GM12878 (cell line): Measurements from ENCODE around the gene PPP2R1B. TPM values are rescaled to one million over a fixed set of nuclear protein-coding genes. Genes with fewer than 3 reads are reported as not detected.

ENCODE experiments used
- ATAC-seq: fragments of 200-7000 bp; cut with Tn5 transposase; 3 replicates; pipeline ENCODE4 v1.9.1; 2020; ENCODE audit warnings: mild to moderate bottlenecking, moderate library complexity
- BruUV-seq: library from RNA; stranded (reverse); fragments of 400-500 nt; replicated peaks from 2 replicates; lab custom pipeline; 2021; lab: Mats Ljungman, UMichigan
- CTCF ChIA-PET: fragments of 300-600 bp; sonication (Branson Sonifier 250); formaldehyde crosslinking; extraction: SDS; loops from one replicate; lab custom pipeline; 2021; ENCODE audit warnings: inconsistent platforms; lab: Yijun Ruan, JAX
- POLR2A ChIA-PET: fragments of 350-600 bp; formaldehyde crosslinking; extraction: SDS; loops from one replicate; lab custom pipeline; 2021; ENCODE audit warnings: inconsistent platforms; lab: Charles Lee
- RAD21 ChIA-PET: fragments of 300-600 bp; sonication (Branson Sonifier 250); formaldehyde crosslinking; loops from one replicate; lab custom pipeline; 2023; ENCODE audit warnings: antibody characterized with exemption; ENCODE audit not compliant: unreplicated experiment; lab: Charles Lee
- SMC1A ChIA-PET: fragments of 300-600 bp; sonication (Branson Sonifier 250); formaldehyde crosslinking; loops from one replicate; lab custom pipeline; 2023; ENCODE audit not compliant: unreplicated experiment, uncharacterized antibody; lab: Charles Lee
- DNase-seq: peaks from one replicate; pipeline ENCODE4 v3.0.0-alpha.2; 2011; ENCODE audit warnings: low read depth, low spot score
- FAIRE-seq: peaks from 3 replicates; lab custom pipeline; 2011; peaks lifted over from hg19 to GRCh38; lab: Jason Lieb, UNC
- H2AFZ ChIP-seq: 2 replicates; pipeline ENCODE4 v1.6.0; 2011; ENCODE audit warnings: low read depth, low read length, control low read depth; ENCODE audit not compliant: control insufficient read depth
- H3K27ac ChIP-seq: 2 replicates; pipeline ENCODE4 v1.5.1; 2011; ENCODE audit warnings: control low read depth; ENCODE audit not compliant: control insufficient read depth, insufficient read depth
- H3K27me3 ChIP-seq, 2 experiments: replicated peaks in 1 of 2; 2 replicates each; pipeline versions ENCODE4 v1.6.0 to v1.6.1; 2011; ENCODE audit warnings: low read length in 1 of 2; ENCODE audit not compliant: control insufficient read depth in 2 of 2, insufficient read depth in 2 of 2
- H3K36me3 ChIP-seq, 2 experiments: 2 replicates each; pipeline ENCODE4 v1.5.1; 2011; ENCODE audit warnings: low read length in 1 of 2; ENCODE audit not compliant: control insufficient read depth in 2 of 2, insufficient read depth in 2 of 2
- H3K4me1 ChIP-seq: 2 replicates; pipeline ENCODE4 v1.6.1; 2011; ENCODE audit warnings: mild to moderate bottlenecking, low read length, moderate library complexity, mixed read lengths; ENCODE audit not compliant: control insufficient read depth, insufficient read depth
- H3K4me2 ChIP-seq: 2 replicates; pipeline ENCODE4 v1.6.0; 2011; ENCODE audit warnings: control low read depth; ENCODE audit not compliant: control insufficient read depth, insufficient read depth
- H3K4me3 ChIP-seq: fragments of 200-600 bp; sonication (generic); 2 replicates; pipeline ENCODE4 v1.5.1; 2016
- H3K79me2 ChIP-seq: 2 replicates; pipeline ENCODE4 v1.6.0; 2011; ENCODE audit warnings: low read length; ENCODE audit not compliant: control insufficient read depth, insufficient read depth
- H3K9ac ChIP-seq: 2 replicates; pipeline ENCODE4 v1.8.0; 2011; ENCODE audit warnings: low read length, control low read depth, mixed read lengths; ENCODE audit not compliant: control insufficient read depth, insufficient read depth
- H3K9me3 ChIP-seq: replicated peaks from 3 replicates; pipeline ENCODE4 v1.5.1; 2011; ENCODE audit warnings: mild to moderate bottlenecking, low read length; ENCODE audit not compliant: control insufficient read depth, insufficient read depth
- H4K20me1 ChIP-seq: 2 replicates; pipeline ENCODE4 v1.6.0; 2011; ENCODE audit not compliant: control insufficient read depth, insufficient read depth
- BACH1 ChIP-seq: fragments of 450-650 bp; IDR thresholded peaks from 2 replicates; pipeline ENCODE4 v1.6.1; 2017; ENCODE audit warnings: mild to moderate bottlenecking, borderline replicate concordance
- BCL3 ChIP-seq: IDR thresholded peaks from 2 replicates; pipeline ENCODE4 v1.6.1; 2011; ENCODE audit warnings: borderline replicate concordance, low read depth, mild to moderate bottlenecking, moderate library complexity, low read length; ENCODE audit not compliant: insufficient read depth, poor library complexity, severe bottlenecking
- DPF2 ChIP-seq: fragments of 450-650 bp; IDR thresholded peaks from 2 replicates; pipeline ENCODE4 v1.6.1; 2017; ENCODE audit warnings: mild to moderate bottlenecking
- EED ChIP-seq: sonication (generic); IDR thresholded peaks from 2 replicates; pipeline ENCODE4 v1.6.1; 2016; ENCODE audit warnings: antibody characterized with exemption, low read depth
- POLR2A ChIP-seq: IDR thresholded peaks from 2 replicates; pipeline ENCODE4 v1.6.1; 2011; ENCODE audit warnings: low read depth, mild to moderate bottlenecking, low read length
- POU2F2 ChIP-seq: IDR thresholded peaks from 3 replicates; pipeline ENCODE4 v1.6.1; 2011; ENCODE audit warnings: low read depth, mild to moderate bottlenecking, low read length, borderline replicate concordance
- SPI1 ChIP-seq: IDR thresholded peaks from 2 replicates; pipeline ENCODE4 v1.6.1; 2011; ENCODE audit warnings: low read depth, mild to moderate bottlenecking, low read length, moderate library complexity, borderline replicate concordance; ENCODE audit not compliant: insufficient read depth
- SRF ChIP-seq, 2 experiments: IDR thresholded peaks; 2 replicates each; pipeline ENCODE4 v1.6.1; 2011; ENCODE audit warnings: low read depth in 2 of 2, low read length in 2 of 2, mild to moderate bottlenecking in 1 of 2, moderate library complexity in 1 of 2
- YY1 ChIP-seq: IDR thresholded peaks from 2 replicates; pipeline ENCODE4 v1.6.1; 2011; ENCODE audit warnings: low read depth, mild to moderate bottlenecking, low read length
- ZBTB40 ChIP-seq: fragments of 450-650 bp; IDR thresholded peaks from 2 replicates; pipeline ENCODE4 v1.6.1; 2016; ENCODE audit warnings: mild to moderate bottlenecking, moderate library complexity, borderline replicate concordance
- ZNF24 ChIP-seq: fragments of 450-650 bp; IDR thresholded peaks from 2 replicates; pipeline ENCODE4 v1.6.1; 2017; ENCODE audit warnings: antibody characterized with exemption, mild to moderate bottlenecking
- WGBS: methylation state at CpG from one replicate; pipeline ENCODE4 v1.1.6; 2016; ENCODE audit warnings: low lambda C conversion rate; ENCODE audit not compliant: insufficient replicate concordance, insufficient coverage; ENCODE audit errors: missing lambda C conversion rate; 5-methylcytosine and 5-hydroxymethylcytosine counted together
- in situ Hi-C: fragments of 300-500 bp; cut with MboI; formaldehyde crosslinking; loops from 9 replicates; pipeline ENCODE4 v1.14.3; 2018; ENCODE audit warnings: mixed read lengths
- intact Hi-C: fragments of 100-400 bp; cut with micrococcal nuclease; formaldehyde crosslinking; loops from one replicate; pipeline ENCODE4 v1.14.2; 2022; ENCODE audit not compliant: unreplicated experiment
- polyA plus RNA-seq, 11 experiments: library from polyadenylated mRNA; depleted of rRNA in 4 of 11; unstranded in 6 of 11; stranded (reverse) in 5 of 11; fragments of >200 nt; fragmentation: Nextera tagmentation in 4 of 11; fragmentation: Illumina TruSeq in 1 of 11; extraction: Ambion mirVana in 4 of 11; extraction: Trizol in 1 of 11; gene quantifications; 1 replicate in 1 of 11; 2 replicates in 10 of 11; pipeline versions ENCODE4 v1.2.1 to v1.2.3, GENCODE V29; 2011 to 2016; ENCODE audit warnings: inconsistent platforms in 2 of 11, missing spikeins in 2 of 11, low read depth in 1 of 11
- total RNA-seq, 4 experiments: library from RNA; depleted of rRNA in 3 of 4; stranded (reverse); fragments of >200 nt in 3 of 4; fragmentation: Illumina TruSeq in 1 of 4; extraction: Trizol in 1 of 4; gene quantifications; 2 replicates each; pipeline versions ENCODE4 v1.2.1 to v1.2.3, GENCODE V29; 2013 to 2021

The PPP2R1B gene
- total and polyA plus RNA-seq, 10 of the 15 experiments (the other 5 are each of a cell fraction or from before 2014, with no cell fraction given): 26.6 to 68.2 (median 35.7) TPM

- WGBS: 92% methylated on average over 7 of the region's 7 CpGs
- no TSS peak for BruUV-seq
Measured at GRCh38 chr11:111727431-111727830, 38.8 kb downstream of the PPP2R1B start.

GRCh38 chr11:111726301-111726713 is 39.9 kb downstream of the PPP2R1B start:
- BruUV-seq: no TSS peak

More at GRCh38 chr11:111727431-111727830, 38.8 kb downstream of the PPP2R1B start:
- Histone ChIP-seq H2AFZ (no peak overlapping the region), H3K9me3 (no peaks in the 10 kb centered on the region), H4K20me1 (no peaks in the 10 kb centered on the region; the same call in 1 of the 2 replicates), H3K27me3 (no peaks in the 10 kb centered on the region), H3K4me2 (no peak overlapping the region), H3K4me1 (no peaks in the 10 kb centered on the region), H3K79me2 (no peaks in the 10 kb centered on the region), H3K4me3 (no peak overlapping the region), H3K27ac (no peak overlapping the region), H3K9ac (no peak overlapping the region), H3K36me3 (peaks cover 4 to 12% of the 10 kb centered on the region in 2 experiments; a peak in 3 of 4 replicates)
- no peak for TF ChIP-seq DPF2
- TF ChIP-seq YY1: no peak
- TF ChIP-seq EED: no peak
- no peak for TF ChIP-seq SRF (IDR thresholded peaks at IDR 0.05; ENCODE audit: low read depth in 2 of 2, low read length in 2 of 2)
- ChIA-PET SMC1A (interaction anchor here (0.9 kb wide), 1 partner anchor 34 kb away, joined by 3 read pairs; no protein-coding TSS in a partner anchor), POLR2A (interaction anchor here (0.7 kb wide), 1 partner anchor 110 kb away, joined by 3 read pairs; no protein-coding TSS in a partner anchor), CTCF (interaction anchor here (0.9 to 1.0 kb wide), 2 partner anchors 50 to 79 kb away, joined by 3 read pairs; no protein-coding TSS in a partner anchor), RAD21 (no interaction called here)
- ATAC-seq (no peak), DNase-seq (no peak), FAIRE-seq (no peak)
- in situ Hi-C loops (no loop called here), intact Hi-C loops (no loop called here)

More at GRCh38 chr11:111726301-111726713, 39.9 kb downstream of the PPP2R1B start:
- Histone ChIP-seq H3K4me3 (no peak overlapping the region), H3K9me3 (no peaks in the 10 kb centered on the region), H3K4me1 (no peaks in the 10 kb centered on the region), H4K20me1 (no peaks in the 10 kb centered on the region; the same call in 1 of the 2 replicates), H3K27ac (no peak overlapping the region), H3K36me3 (peaks cover 7 to 16% of the 10 kb centered on the region in 2 experiments; a peak in 3 of 4 replicates), H3K9ac (no peak overlapping the region), H3K27me3 (no peaks in the 10 kb centered on the region), H2AFZ (no peak overlapping the region), H3K79me2 (no peaks in the 10 kb centered on the region), H3K4me2 (no peak overlapping the region)
- RAD21 ChIA-PET: no interaction called here
- intact Hi-C loops (no loop called here), in situ Hi-C loops (no loop called here)
- FAIRE-seq (no peak), DNase-seq (no peak), ATAC-seq (no peak)
- WGBS: 98% methylated on average over 9 of the region's 9 CpGs
- CTCF ChIA-PET: interaction anchor here (1.0 kb wide), 2 partner anchors 51 to 122 kb away, joined by 3 to 4 read pairs; no protein-coding TSS in a partner anchor
- TF ChIP-seq BACH1 (no peak), POLR2A (no peak), BCL3 (no peak), ZNF24 (no peak), SPI1 (no peak), POU2F2 (no peak), ZBTB40 (no peak)
- POLR2A ChIA-PET: interaction anchor here (1.0 kb wide), 1 partner anchor 86 kb away, joined by 7 read pairs; no protein-coding TSS in a partner anchor
- SMC1A ChIA-PET: interaction anchor here (1.3 to 1.6 kb wide), 3 partner anchors 36 to 113 kb away, joined by 3 read pairs; no protein-coding TSS in a partner anchor
